ENCODE data around the gene HIRIP3.
A peak's percentile ranks its signal among the peaks of the same experiment; 100 is the strongest.

The HIRIP3 gene

DNA sequence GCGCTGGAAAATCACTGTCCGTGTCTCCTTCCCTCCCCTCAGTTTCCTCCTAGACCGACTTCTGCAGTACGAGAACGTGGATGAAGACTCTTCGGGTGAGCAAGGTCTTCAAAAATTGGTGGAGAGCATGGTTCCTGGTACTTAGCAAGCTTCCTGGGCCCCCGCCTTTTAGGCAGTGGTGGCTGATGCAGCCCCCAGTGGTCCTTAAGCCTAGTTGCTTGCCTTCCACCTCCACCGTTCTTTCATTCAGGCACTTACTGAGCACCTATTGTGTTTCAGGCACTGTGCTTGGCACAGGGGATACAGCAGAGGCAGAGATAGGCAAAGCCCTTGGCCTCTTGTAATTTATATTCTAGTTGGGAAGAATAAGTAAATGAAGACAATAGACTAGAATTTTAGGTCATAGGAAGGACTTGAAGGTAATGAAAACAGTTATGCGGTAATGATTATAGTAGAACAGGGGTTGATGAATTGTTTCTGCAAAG is 1.4 kb upstream of the HIRIP3 start:
- DNase-seq: no peak

DNA sequence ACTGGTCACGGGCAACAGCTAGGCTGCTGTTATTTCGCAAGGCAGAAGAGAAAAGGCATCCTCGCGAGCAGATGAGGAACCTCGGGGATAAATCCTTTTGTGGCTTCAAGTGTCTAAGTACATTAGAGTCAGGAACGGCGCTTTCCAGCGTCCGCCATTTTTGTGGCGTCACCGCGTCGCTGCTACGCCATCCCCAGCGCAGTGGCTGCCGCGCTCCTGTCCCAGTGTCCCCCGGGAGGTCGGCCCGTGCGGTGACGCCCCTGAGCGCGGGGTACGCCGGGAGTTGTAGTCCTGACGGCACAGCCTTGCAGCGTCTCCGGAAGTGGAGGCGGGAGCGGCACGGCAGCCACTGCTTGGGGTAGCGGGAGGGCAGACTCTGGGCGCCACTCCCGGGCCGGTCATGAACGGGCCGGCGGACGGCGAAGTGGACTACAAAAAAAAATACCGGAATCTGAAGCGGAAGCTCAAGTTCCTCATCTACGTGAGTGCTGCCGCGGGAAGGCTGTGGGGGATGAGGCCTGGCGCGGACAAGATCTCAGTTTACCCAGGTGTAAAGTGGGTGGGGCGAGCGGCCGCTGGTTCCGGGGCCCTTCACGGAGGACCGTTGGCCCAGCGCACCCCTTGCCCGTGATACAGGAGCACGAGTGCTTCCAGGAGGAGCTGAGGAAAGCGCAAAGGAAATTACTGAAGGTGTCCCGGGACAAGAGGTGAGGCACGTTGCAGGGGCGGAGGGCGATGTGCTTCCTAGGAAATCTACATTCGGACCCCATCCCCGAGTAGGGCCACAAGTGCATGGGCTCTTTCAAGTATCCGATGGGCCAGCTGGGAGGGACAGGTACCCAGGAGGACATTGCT is 721 bp upstream of the HIRIP3 start, which contains the start of gene INO80E:
Gene INO80E, plus strand, starts transcription at position 331 of the 855 bp plus-strand sequence. Its CDS starts 70 bp downstream, at position 401.
- peak; percentile 88 for DNase-seq

DNA sequence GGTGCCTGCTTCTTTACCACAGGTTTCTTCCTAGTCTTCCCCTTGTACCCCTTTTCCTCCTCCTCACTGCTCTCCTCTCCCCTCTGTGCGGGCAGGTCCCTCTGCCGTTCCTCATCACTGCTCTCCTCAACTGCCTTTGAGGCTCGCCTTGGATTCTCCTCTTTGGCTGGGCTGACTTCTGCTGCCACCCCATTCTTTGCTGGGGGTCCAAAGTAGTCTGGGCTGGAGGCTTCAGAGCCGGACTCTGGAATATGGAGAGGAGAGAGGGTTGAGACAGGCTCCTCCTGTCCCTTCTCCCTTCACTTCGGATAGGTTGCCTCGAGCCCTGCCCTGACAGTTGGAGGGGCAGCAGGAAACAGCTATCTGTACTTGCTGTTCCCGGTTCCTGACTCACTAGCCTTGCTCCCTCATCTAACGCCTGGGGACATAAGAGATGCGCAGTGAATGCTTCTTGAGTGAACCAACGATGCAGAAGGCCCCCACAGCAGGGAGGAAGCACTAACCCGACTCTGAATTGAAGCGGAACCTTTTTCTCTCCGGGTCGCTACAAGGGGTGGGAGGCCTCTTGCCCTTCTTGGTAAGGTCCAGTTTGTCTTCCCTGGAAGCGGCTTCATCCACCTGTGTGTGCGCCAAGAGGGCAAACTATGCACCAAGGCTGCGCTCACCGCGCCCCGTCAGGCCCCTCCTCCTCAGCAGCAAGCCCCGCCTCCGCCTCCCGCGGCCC is 655 bp downstream of the HIRIP3 start:
- DNase-seq: no peak

DNA sequence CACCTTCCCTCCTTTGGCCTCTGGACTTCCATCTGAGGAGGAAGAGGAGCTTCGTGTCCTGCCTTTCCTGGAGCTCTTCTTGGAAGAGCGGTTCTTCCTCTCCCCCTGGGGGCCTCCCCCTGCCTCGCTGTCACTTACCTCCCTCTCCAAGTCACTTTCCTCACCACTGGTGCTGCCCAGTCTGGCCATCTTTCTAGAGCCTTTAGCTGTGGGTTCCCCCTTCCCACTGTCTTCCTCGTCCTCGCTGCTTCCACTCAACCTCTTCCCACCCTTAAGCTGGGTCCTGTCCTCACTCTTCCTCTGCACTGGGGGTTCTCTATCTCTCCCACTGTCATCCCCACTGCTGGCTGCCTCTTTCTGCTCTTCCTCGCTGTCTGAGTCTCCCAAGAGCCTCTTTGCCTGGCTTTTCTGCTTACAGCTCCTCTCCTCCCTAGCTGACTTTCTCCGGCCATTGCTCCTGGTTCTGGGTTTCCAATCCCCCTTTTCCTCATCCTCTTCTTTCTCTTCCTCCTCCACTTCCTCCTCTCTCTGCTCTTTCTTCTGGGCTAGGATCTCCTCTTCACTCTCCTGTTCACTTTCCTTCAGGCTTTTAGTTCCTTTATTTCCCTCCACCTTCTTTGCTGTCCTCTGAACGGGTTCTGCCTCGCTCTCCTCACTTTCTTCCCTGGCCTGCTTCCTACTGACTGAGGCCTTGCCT is 1.4 kb downstream of the HIRIP3 start:
- no peak for DNase-seq

DNA sequence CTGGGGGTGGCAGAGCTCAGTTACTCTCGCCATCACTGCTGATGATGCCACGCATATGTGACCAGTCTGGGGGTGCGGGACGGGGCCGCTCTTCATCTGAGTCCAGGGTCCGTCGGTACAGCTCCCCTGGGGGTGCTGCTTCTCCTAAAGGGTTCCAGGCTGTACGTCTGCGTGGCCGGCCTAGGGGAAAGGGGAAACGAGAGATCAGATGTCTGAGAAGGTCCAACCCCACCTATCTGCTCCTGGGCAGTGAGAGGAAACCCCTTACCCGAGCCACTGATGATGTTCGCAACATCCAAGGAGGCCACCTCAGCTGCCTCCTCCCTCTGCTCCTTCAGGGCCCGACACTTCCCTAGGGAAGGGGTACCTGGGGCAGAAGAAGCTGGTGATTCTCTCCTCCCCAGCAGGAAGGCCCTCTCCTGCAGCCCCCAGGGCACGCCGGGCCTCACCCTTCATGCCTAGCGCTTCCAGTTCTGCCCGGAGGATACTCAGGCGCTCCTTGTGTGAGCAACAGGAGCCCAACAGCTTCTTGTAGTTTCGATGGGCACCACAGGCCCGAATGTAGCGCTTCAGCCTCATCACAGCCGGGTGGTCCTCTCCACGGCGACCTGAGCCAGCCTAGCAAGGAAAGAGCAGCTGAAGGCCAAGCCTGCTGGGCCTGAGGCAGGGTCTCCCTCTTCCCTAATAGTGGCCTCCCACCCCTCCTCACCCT is 2.1 kb downstream of the HIRIP3 start:
- no peak for DNase-seq

DNA sequence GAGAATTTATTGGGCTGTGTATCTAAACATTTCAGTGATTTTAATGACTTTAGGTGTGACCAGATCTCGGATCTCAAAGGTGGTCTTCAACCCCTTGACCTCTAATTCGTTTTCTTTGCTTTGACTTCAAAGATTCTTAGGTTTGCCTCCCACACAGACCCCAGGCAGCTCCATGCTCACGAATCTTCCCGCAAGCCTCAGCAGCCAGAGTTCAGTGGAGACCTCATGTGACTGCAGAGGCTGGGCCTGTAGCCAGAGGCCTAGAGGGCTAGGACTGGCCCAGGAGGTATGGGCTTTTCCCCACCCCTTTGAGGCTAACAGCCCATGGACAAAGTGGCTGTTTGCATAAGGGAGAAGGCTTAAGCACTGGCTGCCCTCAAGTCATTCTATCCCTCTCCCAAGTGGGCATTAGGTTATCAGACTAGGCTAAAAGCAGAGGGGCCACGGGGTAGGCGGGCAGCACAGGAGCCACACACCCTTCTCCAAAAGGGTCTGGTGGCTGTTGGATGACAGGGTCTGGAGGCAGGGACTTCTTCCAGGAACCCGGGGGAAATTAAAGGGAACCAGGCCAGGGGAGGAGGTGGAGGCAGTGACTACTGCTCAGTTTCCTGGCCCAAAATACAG is 3.0 kb downstream of the HIRIP3 start:
- no peak for DNase-seq

DNA sequence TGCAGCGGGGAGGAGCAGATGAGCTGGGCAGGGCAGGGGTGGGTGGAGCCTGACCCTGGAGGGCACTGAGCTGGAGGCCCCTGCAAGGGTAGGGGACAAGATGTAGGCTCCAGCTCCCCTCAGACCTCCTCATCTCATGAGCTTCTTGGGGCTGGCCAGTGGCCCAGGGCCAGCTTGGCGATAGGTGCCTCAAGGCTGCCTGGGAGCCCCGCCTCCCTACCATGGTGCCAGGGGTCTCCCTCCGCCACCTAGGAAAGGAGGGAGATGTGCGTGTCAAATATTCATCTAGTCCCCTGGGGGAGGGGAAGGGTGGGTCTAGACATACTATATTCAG is 3.9 kb downstream of the HIRIP3 start:
- DNase-seq: no peak

DNA sequence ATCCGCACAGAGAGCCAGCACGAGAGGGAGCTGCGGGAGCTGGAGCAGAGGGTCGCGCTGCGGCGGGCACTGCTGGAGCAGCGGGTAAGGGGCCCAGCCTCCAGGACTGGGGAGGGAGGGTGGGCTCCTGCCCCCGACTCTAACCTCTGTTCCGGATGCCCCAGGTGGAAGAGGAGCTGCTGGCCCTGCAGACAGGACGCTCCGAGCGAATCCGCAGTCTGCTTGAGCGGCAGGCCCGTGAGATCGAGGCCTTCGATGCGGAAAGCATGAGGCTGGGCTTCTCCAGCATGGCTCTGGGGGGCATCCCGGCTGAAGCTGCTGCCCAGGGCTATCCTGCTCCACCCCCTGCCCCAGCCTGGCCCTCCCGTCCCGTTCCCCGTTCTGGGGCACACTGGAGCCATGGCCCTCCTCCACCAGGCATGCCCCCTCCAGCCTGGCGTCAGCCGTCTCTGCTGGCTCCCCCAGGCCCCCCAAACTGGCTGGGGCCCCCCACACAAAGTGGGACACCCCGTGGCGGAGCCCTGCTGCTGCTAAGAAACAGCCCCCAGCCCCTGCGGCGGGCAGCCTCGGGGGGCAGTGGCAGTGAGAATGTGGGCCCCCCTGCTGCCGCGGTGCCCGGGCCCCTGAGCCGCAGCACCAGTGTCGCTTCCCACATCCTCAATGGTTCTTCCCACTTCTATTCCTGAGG is 4.4 kb downstream of the HIRIP3 start:
- DNase-seq: no peak

DNA sequence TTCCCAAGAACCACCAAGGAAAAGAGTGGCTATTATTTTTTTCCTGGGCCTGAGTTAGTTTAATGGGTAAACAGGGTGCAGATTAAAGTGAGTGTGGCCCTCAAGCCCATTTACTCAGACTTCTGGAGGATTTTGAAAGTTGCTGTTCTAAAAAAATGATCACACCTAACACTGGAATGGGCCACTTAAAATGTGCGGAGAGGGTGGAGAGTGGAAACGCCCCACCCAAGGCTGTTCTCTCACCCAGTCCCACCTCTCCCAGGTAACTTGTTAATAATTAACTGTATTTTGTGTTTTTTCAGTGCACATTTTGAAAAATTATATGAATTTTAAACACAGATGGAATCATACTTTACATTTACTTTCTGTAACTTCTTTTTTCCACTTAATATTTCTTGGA is 5.4 kb downstream of the HIRIP3 start:
- no peak for DNase-seq

DNA sequence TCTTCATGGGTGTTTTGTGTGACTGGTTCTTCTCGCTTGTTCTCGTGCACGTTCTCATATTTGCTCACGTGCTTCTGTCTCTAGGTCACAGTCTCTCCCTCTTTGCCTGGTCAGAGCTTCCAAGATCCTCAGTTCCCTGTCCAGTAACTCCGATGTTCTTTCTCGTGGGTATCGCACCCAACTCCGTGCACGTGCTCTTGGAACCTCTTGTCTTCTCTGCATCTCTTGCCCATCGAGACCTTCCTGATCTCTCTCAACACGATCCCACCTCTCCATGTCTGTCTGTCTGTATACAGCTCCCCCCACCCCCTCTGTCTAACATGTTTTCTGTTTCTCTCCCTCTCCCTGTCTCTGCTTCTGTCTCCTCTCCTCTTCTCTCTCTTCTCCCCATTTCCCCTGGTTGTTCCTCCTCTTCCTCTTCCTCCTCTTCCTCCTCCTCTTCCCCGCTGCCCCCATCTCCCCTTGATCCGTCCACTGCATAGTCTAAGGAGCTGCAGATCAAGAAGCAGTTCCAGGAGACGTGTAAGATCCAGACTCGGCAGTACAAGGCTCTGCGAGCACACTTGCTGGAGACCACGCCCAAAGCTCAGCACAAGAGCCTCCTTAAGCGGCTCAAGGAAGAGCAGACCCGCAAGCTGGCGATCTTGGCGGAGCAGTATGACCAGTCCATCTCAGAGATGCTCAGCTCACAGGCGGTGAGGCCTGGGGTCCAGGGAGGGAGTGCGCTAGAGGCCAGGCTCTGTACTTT is 6.1 kb downstream of the HIRIP3 start:
- DNase-seq: no peak

DNA sequence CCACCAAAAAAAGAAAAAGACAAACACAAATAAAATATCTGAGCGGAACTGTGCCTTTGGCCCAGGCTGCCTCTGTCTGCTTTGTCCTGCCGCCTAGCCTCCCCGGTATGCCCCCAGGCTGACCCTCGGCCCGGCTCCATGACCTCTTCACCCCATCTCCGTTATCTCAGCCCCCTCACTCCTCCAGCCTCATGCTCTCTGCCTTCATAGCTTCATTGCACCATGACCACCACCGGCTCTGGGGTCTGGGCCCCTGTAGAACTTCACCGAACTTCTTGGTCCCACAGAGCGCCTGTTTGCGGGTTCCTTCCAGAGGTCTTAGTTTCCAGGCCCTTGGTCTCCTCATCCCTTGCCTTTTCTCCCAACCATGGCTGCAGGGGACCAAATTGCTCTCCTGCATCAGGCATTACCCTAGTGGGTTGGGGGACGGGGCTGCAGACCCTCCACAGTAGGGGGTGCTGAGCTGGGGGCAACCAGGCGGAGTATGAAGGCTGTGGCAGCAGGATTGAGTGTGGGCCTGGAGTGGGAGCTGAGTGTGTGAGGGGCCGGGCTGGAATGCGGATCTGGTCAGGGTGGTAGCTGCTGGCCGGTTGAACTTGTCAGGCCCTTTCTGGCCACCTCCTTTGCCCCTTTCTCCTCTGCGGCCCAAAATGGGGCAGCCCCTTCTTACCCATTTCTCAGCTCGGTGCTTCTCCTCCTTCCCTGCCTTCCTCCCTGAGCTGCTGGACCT is 6.9 kb downstream of the HIRIP3 start:
- DNase-seq: no peak

DNA sequence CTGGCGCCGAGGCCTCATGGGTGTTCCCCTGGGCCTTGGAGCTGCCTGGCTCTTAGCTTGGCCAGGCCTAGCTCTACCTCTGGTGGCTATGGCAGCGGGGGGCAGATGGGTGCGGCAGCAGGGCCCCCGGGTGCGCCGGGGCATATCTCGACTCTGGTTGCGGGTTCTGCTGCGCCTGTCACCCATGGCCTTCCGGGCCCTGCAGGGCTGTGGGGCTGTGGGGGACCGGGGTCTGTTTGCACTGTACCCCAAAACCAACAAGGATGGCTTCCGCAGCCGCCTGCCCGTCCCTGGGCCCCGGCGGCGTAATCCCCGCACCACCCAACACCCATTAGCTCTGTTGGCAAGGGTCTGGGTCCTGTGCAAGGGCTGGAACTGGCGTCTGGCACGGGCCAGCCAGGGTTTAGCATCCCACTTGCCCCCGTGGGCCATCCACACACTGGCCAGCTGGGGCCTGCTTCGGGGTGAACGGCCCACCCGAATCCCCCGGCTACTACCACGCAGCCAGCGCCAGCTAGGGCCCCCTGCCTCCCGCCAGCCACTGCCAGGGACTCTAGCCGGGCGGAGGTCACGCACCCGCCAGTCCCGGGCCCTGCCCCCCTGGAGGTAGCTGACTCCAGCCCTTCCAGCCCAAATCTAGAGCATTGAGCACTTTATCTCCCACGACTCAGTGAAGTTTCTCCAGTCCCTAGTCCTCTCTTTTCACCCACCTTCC is 7.9 kb downstream of the HIRIP3 start:
- no peak for DNase-seq

DNA sequence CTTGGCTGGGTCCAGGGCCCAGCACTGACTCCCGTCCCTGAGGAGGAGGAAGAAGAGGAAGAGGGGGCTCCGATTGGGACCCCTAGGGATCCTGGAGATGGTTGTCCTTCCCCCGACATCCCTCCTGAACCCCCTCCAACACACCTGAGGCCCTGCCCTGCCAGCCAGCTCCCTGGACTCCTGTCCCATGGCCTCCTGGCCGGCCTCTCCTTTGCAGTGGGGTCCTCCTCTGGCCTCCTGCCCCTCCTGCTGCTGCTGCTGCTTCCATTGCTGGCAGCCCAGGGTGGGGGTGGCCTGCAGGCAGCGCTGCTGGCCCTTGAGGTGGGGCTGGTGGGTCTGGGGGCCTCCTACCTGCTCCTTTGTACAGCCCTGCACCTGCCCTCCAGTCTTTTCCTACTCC is 8.5 kb downstream of the HIRIP3 start:
- DNase-seq: no peak

DNA sequence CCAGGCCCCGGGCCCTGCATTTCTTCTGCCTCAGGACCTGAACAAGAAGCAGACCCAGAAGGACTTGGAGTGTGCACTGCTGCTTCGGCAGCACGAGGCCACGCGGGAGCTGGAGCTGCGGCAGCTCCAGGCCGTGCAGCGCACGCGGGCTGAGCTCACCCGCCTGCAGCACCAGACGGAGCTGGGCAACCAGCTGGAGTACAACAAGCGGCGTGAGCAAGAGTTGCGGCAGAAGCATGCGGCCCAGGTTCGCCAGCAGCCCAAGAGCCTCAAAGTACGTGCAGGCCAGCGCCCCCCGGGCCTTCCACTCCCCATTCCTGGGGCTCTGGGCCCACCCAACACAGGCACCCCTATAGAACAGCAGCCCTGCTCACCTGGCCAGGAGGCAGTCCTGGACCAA is 9.2 kb downstream of the HIRIP3 start:
- DNase-seq: no peak

DNA sequence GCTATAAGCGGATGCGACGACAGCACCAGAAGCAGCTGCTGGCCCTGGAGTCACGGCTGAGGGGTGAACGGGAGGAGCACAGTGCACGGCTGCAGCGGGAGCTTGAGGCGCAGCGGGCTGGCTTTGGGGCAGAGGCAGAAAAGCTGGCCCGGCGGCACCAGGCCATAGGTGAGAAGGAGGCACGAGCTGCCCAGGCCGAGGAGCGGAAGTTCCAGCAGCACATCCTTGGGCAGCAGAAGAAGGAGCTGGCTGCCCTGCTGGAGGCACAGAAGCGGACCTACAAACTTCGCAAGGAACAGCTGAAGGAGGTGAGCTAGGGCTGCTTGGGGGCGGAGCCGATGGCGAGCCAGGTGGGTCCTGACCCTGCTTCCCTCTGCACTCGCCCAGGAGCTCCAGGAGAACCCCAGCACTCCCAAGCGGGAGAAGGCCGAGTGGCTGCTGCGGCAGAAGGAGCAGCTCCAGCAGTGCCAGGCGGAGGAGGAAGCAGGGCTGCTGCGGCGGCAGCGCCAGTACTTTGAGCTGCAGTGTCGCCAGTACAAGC is 10.1 kb downstream of the HIRIP3 start:
- no peak for DNase-seq

DNA sequence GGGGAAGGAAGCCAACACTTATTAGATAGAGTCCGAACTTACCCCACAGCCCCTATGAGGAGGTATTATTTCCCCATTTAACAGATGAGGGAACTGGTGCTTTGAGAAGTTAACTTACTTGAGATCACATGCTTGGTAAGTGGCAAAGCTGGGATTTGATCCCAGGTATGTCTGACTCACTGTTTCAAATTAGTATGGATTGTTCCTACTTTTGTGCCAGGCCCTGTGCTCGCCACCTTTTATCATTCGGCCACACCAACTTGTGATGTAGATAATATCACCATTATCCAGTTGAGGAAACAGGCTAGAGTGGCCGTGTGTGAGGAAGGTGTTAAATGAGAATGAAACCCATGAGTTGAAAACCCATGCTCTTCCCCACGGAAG is 10.7 kb downstream of the HIRIP3 start:
- DNase-seq: no peak

DNA sequence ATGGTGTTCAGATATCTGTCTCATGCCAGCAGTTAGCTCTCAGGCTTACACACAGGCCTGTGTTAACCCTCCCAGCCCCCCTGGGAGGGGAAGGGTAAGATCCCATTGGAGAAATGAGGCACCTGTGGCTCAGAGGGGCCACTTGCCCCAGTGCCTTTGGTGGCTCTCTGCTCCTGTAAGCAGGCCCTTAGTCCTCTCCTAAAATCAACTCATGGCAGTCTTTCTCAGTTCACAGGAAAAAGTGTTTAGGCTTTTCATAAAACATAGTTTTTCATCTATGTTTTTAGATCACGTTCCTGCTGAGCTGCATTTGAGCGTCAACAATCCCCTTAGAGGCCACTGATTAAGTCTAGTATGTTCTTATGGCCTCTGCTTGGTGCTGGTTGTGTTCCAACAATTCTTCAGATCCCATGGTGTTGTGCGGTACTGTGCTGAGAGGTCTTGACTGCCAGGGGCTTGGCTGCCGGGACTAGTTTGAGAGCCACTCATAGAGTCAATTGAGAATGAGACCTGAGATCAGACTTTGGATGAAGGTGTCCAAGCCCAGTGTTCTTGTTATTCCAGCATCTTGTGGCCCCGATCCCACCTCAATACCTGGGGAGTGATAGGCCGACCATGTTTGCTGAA is 11.2 kb downstream of the HIRIP3 start:
- DNase-seq: no peak

DNA sequence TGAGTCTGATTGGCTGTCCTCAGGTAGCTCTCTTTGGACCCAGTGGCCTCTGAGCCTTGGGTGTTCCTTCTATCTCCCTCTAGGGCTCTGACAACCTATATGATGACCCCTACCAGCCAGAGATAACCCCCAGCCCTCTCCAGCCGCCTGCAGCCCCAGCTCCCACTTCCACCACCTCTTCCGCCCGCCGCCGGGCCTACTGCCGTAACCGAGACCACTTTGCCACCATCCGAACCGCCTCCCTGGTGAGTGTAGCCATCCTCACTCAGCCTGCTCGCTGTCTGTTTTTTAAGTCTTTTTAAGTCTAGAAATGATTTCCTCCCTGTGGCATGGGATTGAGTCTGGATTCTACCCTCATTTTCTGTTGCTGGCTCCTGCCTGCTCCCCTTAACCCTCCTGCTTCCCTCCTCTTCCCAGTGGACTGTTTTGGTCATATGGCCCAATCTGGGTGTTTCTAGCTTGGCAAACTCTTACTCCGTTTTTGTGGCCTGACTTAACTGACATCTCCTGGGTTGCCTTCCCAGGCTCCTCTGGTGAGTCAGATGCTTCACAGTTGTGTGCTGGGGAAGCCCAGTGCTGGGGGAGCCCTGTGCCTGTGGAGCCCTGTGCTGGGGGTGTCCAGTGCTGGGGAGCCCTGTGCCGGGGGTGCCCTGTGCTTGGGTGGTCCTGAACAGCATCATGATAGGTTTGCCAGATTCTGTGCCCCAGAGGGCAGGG is 11.8 kb downstream of the HIRIP3 start:
- no peak for DNase-seq
